ENCODE measurements around the gene HOXB9. TPM values are rescaled to one million over a fixed set of nuclear protein-coding genes. Genes with fewer than 3 reads are reported as not detected.

Gene HOXB9
- total and polyA plus RNA-seq, 2 experiments from 2014 or later, result not detected

- H3K36me3 ChIP-seq, result no peaks in the 10 kb centered on the region
- H3K4me1 ChIP-seq (ENCODE audit: low read depth), result peaks cover 6% of the 10 kb centered on the region
- peaks cover 100% of the 10 kb centered on the region for H3K27me3 ChIP-seq
- TF ChIP-seq, protein P1, sequence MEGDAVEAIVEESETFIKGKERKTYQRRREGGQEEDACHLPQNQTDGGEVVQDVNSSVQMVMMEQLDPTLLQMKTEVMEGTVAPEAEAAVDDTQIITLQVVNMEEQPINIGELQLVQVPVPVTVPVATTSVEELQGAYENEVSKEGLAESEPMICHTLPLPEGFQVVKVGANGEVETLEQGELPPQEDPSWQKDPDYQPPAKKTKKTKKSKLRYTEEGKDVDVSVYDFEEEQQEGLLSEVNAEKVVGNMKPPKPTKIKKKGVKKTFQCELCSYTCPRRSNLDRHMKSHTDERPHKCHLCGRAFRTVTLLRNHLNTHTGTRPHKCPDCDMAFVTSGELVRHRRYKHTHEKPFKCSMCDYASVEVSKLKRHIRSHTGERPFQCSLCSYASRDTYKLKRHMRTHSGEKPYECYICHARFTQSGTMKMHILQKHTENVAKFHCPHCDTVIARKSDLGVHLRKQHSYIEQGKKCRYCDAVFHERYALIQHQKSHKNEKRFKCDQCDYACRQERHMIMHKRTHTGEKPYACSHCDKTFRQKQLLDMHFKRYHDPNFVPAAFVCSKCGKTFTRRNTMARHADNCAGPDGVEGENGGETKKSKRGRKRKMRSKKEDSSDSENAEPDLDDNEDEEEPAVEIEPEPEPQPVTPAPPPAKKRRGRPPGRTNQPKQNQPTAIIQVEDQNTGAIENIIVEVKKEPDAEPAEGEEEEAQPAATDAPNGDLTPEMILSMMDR (IDR thresholded peaks at IDR 0.05; ENCODE audit: low read depth, low read length), result no peak
- no peak for DNase-seq (ENCODE audit: low read depth in 1 of 2, low spot score in 1 of 2)
- no peak overlapping the region for H3K4me3 ChIP-seq
- H3K27ac ChIP-seq, result no peak overlapping the region
- H3K9me3 ChIP-seq (ENCODE audit: low read depth), result no peaks in the 10 kb centered on the region
Measured at GRCh38 chr17:48583708-48584222, 42.4 kb downstream of the HOXB9 start.

DNA sequence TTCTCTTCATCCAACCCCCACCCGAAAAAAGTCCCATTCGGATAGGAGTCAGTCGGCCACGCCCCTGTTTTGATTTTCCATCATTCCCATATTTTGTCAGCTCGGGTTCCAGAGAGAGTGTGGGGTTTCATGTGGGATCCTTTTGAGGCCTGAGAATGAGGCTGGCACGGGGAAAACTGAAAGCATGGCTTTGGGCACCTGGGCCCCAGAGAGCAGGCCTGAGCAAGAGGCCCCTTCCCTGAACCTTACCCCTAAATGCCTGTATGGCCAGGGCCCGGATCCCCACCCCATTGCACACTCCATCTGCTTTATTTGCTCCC lies 43.4 kb downstream of the HOXB9 start:
- no peak overlapping the region for H3K4me3 ChIP-seq
- TF ChIP-seq, protein P1 (IDR thresholded peaks at IDR 0.05; ENCODE audit: low read depth, low read length), result no peak
- peaks cover 97% of the 10 kb centered on the region for H3K27me3 ChIP-seq
- H3K9me3 ChIP-seq (ENCODE audit: low read depth), result no peaks in the 10 kb centered on the region
- no peak overlapping the region for H3K27ac ChIP-seq
- no peaks in the 10 kb centered on the region for H3K36me3 ChIP-seq
- peaks cover 6% of the 10 kb centered on the region for H3K4me1 ChIP-seq (ENCODE audit: low read depth)
- no peak for DNase-seq (ENCODE audit: low read depth in 1 of 2, low spot score in 1 of 2)

- no peaks in the 10 kb centered on the region for H3K4me1 ChIP-seq (ENCODE audit: low read depth)
- TF ChIP-seq, protein P1 (IDR thresholded peaks at IDR 0.05; ENCODE audit: low read depth, low read length), result no peak
- no peak for DNase-seq (ENCODE audit: low read depth in 1 of 2, low spot score in 1 of 2)
- no peaks in the 10 kb centered on the region for H3K36me3 ChIP-seq
- no peak overlapping the region for H3K4me3 ChIP-seq
- no peak overlapping the region for H3K27ac ChIP-seq
- H3K27me3 ChIP-seq, result peaks cover 97% of the 10 kb centered on the region
- H3K9me3 ChIP-seq (ENCODE audit: low read depth), result no peaks in the 10 kb centered on the region
Measured at GRCh38 chr17:48579760-48580554, 46.2 kb downstream of the HOXB9 start.

- no peak for DNase-seq (ENCODE audit: low read depth in 1 of 2, low spot score in 1 of 2)
- Histone ChIP-seq H3K27me3 (peaks cover 97% of the 10 kb centered on the region), H3K27ac (no peak overlapping the region), H3K36me3 (no peaks in the 10 kb centered on the region), H3K4me1 (ENCODE audit: low read depth) (no peaks in the 10 kb centered on the region), H3K4me3 (no peak overlapping the region), H3K9me3 (ENCODE audit: low read depth) (no peaks in the 10 kb centered on the region)
- TF ChIP-seq, protein P1 (IDR thresholded peaks at IDR 0.05; ENCODE audit: low read depth, low read length), result no peak
Measured at GRCh38 chr17:48579471-48579759, 46.7 kb downstream of the HOXB9 start.

GRCh38 chr17:48578616-48579470 lies 47.3 kb downstream of the HOXB9 start:
- Histone ChIP-seq H3K27ac (no peak overlapping the region), H3K4me3 (peak overlapping the region; percentile 44), H3K9me3 (ENCODE audit: low read depth) (no peaks in the 10 kb centered on the region), H3K27me3 (peaks cover 97% of the 10 kb centered on the region), H3K4me1 (ENCODE audit: low read depth) (no peaks in the 10 kb centered on the region), H3K36me3 (no peaks in the 10 kb centered on the region)
- TF ChIP-seq, protein P1 (IDR thresholded peaks at IDR 0.05; ENCODE audit: low read depth, low read length), result no peak
- no peak for DNase-seq (ENCODE audit: low read depth in 1 of 2, low spot score in 1 of 2)

Measured in cardiac muscle cell (in vitro differentiated cells and primary cell).